Right lobe of liver (tissue), 6 donors: ENCODE results near the gene TFG. TPM values are rescaled to one million over a fixed set of nuclear protein-coding genes. Genes with fewer than 3 reads are reported as not detected.

Experiments
- ATAC-seq, 4 donors: fragments of 200-7000 bp; cut with Tn5 transposase; one replicate each; pipeline ENCODE4 v1.9.1; 2020; ENCODE audit warnings: mild to moderate bottlenecking in 4 of 4, moderate library complexity in 4 of 4
- DNase-seq, 3 donors: peaks; one replicate each; pipeline ENCODE4 v3.0.0-alpha.2; 2020
- H3K27ac ChIP-seq, 3 donors: fragments of 200-600 bp; one replicate each; pipeline ENCODE4 v1.8.0; 2022
- H3K27me3 ChIP-seq, 2 donors: fragments of 200-600 bp; one replicate each; pipeline ENCODE4 v1.8.0; 2022
- H3K36me3 ChIP-seq, 4 donors: fragments of 200-600 bp; sonication (generic) in 1 of 4; one replicate each; pipeline versions ENCODE4 v1.5.1 to v1.8.0; 2017 to 2022; ENCODE audit warnings: control low read depth in 1 of 4
- H3K4me1 ChIP-seq, 4 donors: fragments of 200-600 bp; sonication (generic) in 1 of 4; one replicate each; pipeline versions ENCODE4 v1.5.1 to v1.8.0; 2017 to 2022; ENCODE audit warnings: control low read depth in 1 of 4
- H3K4me3 ChIP-seq, 3 donors: fragments of 200-600 bp; one replicate each; pipeline ENCODE4 v1.8.0; 2022
- H3K9me3 ChIP-seq, 4 donors: fragments of 200-600 bp; sonication (generic) in 1 of 4; one replicate each; pipeline versions ENCODE4 v1.5.1 to v1.8.0; 2017 to 2022; ENCODE audit warnings: control low read depth in 1 of 4
- CTCF ChIP-seq, 4 donors: fragments of 200-600 bp in 3 of 4; fragments of 450-650 bp in 1 of 4; IDR thresholded peaks; one replicate each; pipeline versions ENCODE4 v1.5.1 to v1.8.0; 2016 to 2022; ENCODE audit warnings: antibody characterized with exemption in 4 of 4, mild to moderate bottlenecking in 2 of 4
- POLR2A ChIP-seq: fragments of 450-650 bp; IDR thresholded peaks from one replicate; pipeline ENCODE4 v1.6.1; 2017; ENCODE audit warnings: antibody characterized with exemption, mild to moderate bottlenecking
- WGBS: methylation state at CpG from one replicate; pipeline ENCODE4 v1.1.6; 2018; ENCODE audit warnings: low coverage, low lambda C conversion rate; ENCODE audit not compliant: insufficient coverage; ENCODE audit errors: missing lambda C conversion rate; 5-methylcytosine and 5-hydroxymethylcytosine counted together
- intact Hi-C, 2 donors: fragments of 100-400 bp; cut with DNase I; formaldehyde crosslinking; loops; one replicate each; pipeline versions ENCODE4 v1.11.2 to v1.14.1; 2022
- total RNA-seq, 6 experiments: library from RNA; depleted of rRNA in 2 of 6; stranded (reverse); fragments of >200 nt in 2 of 6; fragmentation: NEBNext Ultra II Directional in 3 of 6; extraction: Animal tissue kit (Norgen Biotek cat#: 25700) in 3 of 6; gene quantifications; one replicate each; pipeline versions ENCODE4 v1.1.0 to v1.2.4, GENCODE V29; 2016 to 2023
- donor health status: DM: no; HTN: yes; CAD: no.
- donor health status: DM: no; HTN: no; CAD: no.
- donor health status: DM: no; HTN: no; CAD: no.
- donor health status: DM: no; HTN: yes; CAD: no.
- donor health status: DM: no; HTN: yes; CAD: no.

TFG gene
- total RNA-seq, 6 experiments from 2014 or later: 54.7 to 91.6 (median 71.5) TPM

- ATAC-seq (no peak), DNase-seq (no peak)
- 90% methylated on average over 3 of the region's 3 CpGs for WGBS
- H3K9me3 ChIP-seq: no peaks in the 10 kb centered on the region
- H3K36me3 ChIP-seq: no peaks in the 10 kb centered on the region
- H3K4me1 ChIP-seq: peaks cover 0 to 17% (median 7%) of the 10 kb centered on the region in 4 donors
- no peaks in the 10 kb centered on the region for H3K27me3 ChIP-seq
- H3K27ac ChIP-seq: no peak overlapping the region
- TF ChIP-seq POLR2A (no peak), CTCF (IDR thresholded peaks at IDR 0.05) (no peak)
- no peak overlapping the region for H3K4me3 ChIP-seq
- intact Hi-C loops: no loop called here
Measured at GRCh38 chr3:100706365-100706764, 2.9 kb upstream of the TFG start.

GRCh38 chr3:100708644-100708988, 678 bp upstream of the TFG start:
- TF ChIP-seq POLR2A: no peak
- no peak for TF ChIP-seq CTCF (IDR thresholded peaks at IDR 0.05)
- WGBS: 77% methylated on average over 3 of the region's 3 CpGs
- no peaks in the 10 kb centered on the region for H3K27me3 ChIP-seq
- DNase-seq: no peak
- H3K27ac ChIP-seq: peak overlapping the region; percentile 62 to 71 (median 67)
- peaks cover 0 to 2% (median under 1%) of the 10 kb centered on the region in 4 donors for H3K36me3 ChIP-seq
- no peak for ATAC-seq
- H3K4me1 ChIP-seq: peaks cover 0 to 19% (median 8%) of the 10 kb centered on the region in 4 donors
- peak overlapping the region; percentile 10 to 87 (median 71) for H3K4me3 ChIP-seq
- intact Hi-C loops: no loop called here
- no peaks in the 10 kb centered on the region for H3K9me3 ChIP-seq

GRCh38 chr3:100709842-100710260, 557 bp downstream of the TFG start:
- TF ChIP-seq POLR2A (no peak), CTCF (IDR thresholded peaks at IDR 0.05) (no peak)
- DNase-seq (peak; percentile 54 to 67 (median 55)), ATAC-seq (peak; percentile 6 to 38 (median 20))
- WGBS: 2% methylated on average over 11 of the region's 23 CpGs
- Histone ChIP-seq H3K36me3 (peaks cover 0 to 15% (median 6%) of the 10 kb centered on the region in 4 donors), H3K9me3 (no peaks in the 10 kb centered on the region), H3K27ac (peak overlapping the region; percentile 95 to 97 (median 97)), H3K27me3 (no peaks in the 10 kb centered on the region), H3K4me1 (peaks cover 0 to 19% (median 8%) of the 10 kb centered on the region in 4 donors), H3K4me3 (peak overlapping the region; percentile 61 to 87 (median 71))
- intact Hi-C loops: loop anchor here in 1 of 2 donors (10.0 kb wide), 1 partner anchor 395 kb away; no protein-coding TSS in a partner anchor

GRCh38 chr3:100710261-100710968, 1.1 kb downstream of the TFG start:
- H3K9me3 ChIP-seq: no peaks in the 10 kb centered on the region
- ATAC-seq (peak in 1 of 4 donors; percentile 9), DNase-seq (peak in 1 of 3 donors; percentile 27)
- intact Hi-C loops: loop anchor here in 1 of 2 donors (10.0 kb wide), 1 partner anchor 396 kb away; no protein-coding TSS in a partner anchor
- peak overlapping the region; percentile 61 to 87 (median 71) for H3K4me3 ChIP-seq
- TF ChIP-seq CTCF (IDR thresholded peaks at IDR 0.05): peak in 1 of 4 donors; percentile 9
- no peak for TF ChIP-seq POLR2A
- peaks cover 0 to 20% (median 8%) of the 10 kb centered on the region in 4 donors for H3K36me3 ChIP-seq
- WGBS: 14% methylated on average over 8 of the region's 8 CpGs
- H3K4me1 ChIP-seq: peaks cover 0 to 23% (median 8%) of the 10 kb centered on the region in 4 donors
- peak overlapping the region; percentile 95 to 97 (median 97) for H3K27ac ChIP-seq
- no peaks in the 10 kb centered on the region for H3K27me3 ChIP-seq
